ENCODE data around the gene NCAPD3.

DNA sequence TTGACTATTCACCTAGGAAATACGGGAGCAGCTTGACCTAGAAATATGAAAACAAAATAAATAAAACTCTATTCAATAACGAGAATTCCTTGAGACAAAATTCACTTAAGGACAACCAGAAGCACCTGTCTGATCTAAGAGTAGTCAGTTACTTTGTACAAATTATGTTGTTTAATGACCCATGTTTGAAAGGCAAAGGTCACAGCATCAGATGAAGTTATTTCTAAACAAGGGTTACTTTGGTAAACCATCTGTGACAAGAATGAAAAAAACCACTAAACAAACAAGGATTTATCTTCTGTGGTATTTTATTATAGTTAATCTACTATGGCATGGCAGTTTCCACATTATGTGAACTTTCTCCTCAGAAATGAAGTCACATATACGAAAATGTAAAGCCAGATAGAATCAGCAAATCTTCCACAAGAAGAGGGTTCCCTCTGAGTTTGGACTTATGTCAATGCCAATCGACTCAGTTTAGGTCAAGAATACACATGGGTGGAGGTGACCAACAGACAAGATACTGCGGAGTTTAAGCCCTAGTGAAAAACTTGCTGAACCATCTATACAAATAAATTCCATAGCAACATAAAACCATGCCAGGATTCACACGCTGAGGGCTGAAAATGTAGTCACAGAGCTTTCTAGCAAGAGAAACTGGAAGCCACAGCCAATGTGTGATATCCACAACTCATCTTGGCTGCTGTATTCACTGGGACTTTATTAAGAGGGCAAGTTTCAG is 53.4 kb downstream of the NCAPD3 start:
- TF ChIP-seq CEBPB (IDR thresholded peaks at IDR 0.05) (no peak), MAX (IDR thresholded peaks at IDR 0.05) (no peak), TCF12 (IDR thresholded peaks at IDR 0.05; ENCODE audit: low read depth) (no peak), CREB1 (IDR thresholded peaks at IDR 0.05; ENCODE audit: low read depth) (no peak), YY1 (IDR thresholded peaks at IDR 0.05; ENCODE audit: low read depth) (no peak), EP300 (IDR thresholded peaks at IDR 0.05; ENCODE audit: borderline replicate concordance) (no peak), RAD21 (IDR thresholded peaks at IDR 0.05; ENCODE audit: low read depth) (no peak)

All from Ishikawa (cell line).